Ishikawa (cell line): ENCODE measurements around the gene OTOP2.
A peak's percentile ranks its signal among the peaks of the same experiment; 100 is the strongest.

ENCODE experiments used
- CEBPB ChIP-seq: IDR thresholded peaks from 2 replicates; pipeline ENCODE4 v1.6.1; 2012
- CREB1 ChIP-seq: IDR thresholded peaks from 2 replicates; pipeline ENCODE4 v1.6.1; 2012; ENCODE audit warnings: low read depth
- EP300 ChIP-seq: IDR thresholded peaks from 2 replicates; pipeline ENCODE4 v1.6.1; 2012; ENCODE audit warnings: borderline replicate concordance
- FOXM1 ChIP-seq: IDR thresholded peaks from 2 replicates; pipeline ENCODE4 v1.6.1; 2012; ENCODE audit warnings: low read depth, borderline replicate concordance
- MAX ChIP-seq: IDR thresholded peaks from 2 replicates; pipeline ENCODE4 v1.6.1; 2012
- NFIC ChIP-seq: IDR thresholded peaks from 2 replicates; pipeline ENCODE4 v1.6.1; 2012
- RAD21 ChIP-seq: IDR thresholded peaks from 2 replicates; pipeline ENCODE4 v1.6.1; 2012; ENCODE audit warnings: low read depth
- REST ChIP-seq: IDR thresholded peaks from 2 replicates; pipeline ENCODE4 v1.6.1; 2012; ENCODE audit warnings: low read depth, mild to moderate bottlenecking
- TAF1 ChIP-seq: IDR thresholded peaks from 2 replicates; pipeline ENCODE4 v1.6.1; 2012; ENCODE audit warnings: low read depth, mild to moderate bottlenecking
- TCF12 ChIP-seq: IDR thresholded peaks from 2 replicates; pipeline ENCODE4 v1.6.1; 2012; ENCODE audit warnings: low read depth
- TEAD4 ChIP-seq: IDR thresholded peaks from 2 replicates; pipeline ENCODE4 v1.6.1; 2012
- USF1 ChIP-seq: IDR thresholded peaks from 2 replicates; pipeline ENCODE4 v1.6.1; 2012
- ZBTB7A ChIP-seq: IDR thresholded peaks from 2 replicates; pipeline ENCODE4 v1.6.1; 2012; ENCODE audit warnings: low read depth

Gene OTOP2

GRCh38 chr17:74936470-74936799 lies 12.4 kb downstream of the OTOP2 start:
- TF ChIP-seq FOXM1, result no peak
- TF ChIP-seq TAF1, result no peak
- no peak for TF ChIP-seq TCF12
- TF ChIP-seq TEAD4, result no peak
- no peak for TF ChIP-seq CEBPB
- no peak for TF ChIP-seq NFIC
- TF ChIP-seq EP300, result no peak
- TF ChIP-seq ZBTB7A, result no peak
- TF ChIP-seq USF1, result no peak
- TF ChIP-seq CREB1, result no peak
- no peak for TF ChIP-seq REST

- TF ChIP-seq REST, result peak; percentile 91
- TF ChIP-seq USF1, result no peak
- TF ChIP-seq ZBTB7A, result peak; percentile 56; the same call in 1 of the 2 replicates
Measured at GRCh38 chr17:74937064-74938051, 13.3 kb downstream of the OTOP2 start.

GRCh38 chr17:74938194-74938950 lies 14.3 kb downstream of the OTOP2 start:
- TF ChIP-seq RAD21 (no peak), CEBPB (no peak), USF1 (no peak), TAF1 (no peak), ZBTB7A (no peak), TEAD4 (no peak), FOXM1 (no peak)

GRCh38 chr17:74939534-74939933 lies 15.5 kb downstream of the OTOP2 start:
- TF ChIP-seq TEAD4 (no peak), ZBTB7A (no peak), USF1 (no peak), REST (no peak), MAX (no peak), NFIC (no peak), TAF1 (no peak)
